ENCODE data around the gene PLEK. TPM values are rescaled to one million over a fixed set of nuclear protein-coding genes. Genes with fewer than 3 reads are reported as not detected.
"Not testable (repeated sequence)": the region's sequence is repeated elsewhere in the genome, so short reads cannot be mapped to it uniquely, and the experiment has no call there.

The PLEK gene
- total RNA-seq (2014; rRNA removed; shearing (Covaris generic)) = not detected in 2 replicates

- DNase-seq (ENCODE audit: low read depth) = no peak
These were observed at the start of gene PLEK for GRCh38 chr2:68365087-68365486. PLEK (plus strand) TSS chr2:68365282; CDS start chr2:68365352, 70 bp downstream.

DNA sequence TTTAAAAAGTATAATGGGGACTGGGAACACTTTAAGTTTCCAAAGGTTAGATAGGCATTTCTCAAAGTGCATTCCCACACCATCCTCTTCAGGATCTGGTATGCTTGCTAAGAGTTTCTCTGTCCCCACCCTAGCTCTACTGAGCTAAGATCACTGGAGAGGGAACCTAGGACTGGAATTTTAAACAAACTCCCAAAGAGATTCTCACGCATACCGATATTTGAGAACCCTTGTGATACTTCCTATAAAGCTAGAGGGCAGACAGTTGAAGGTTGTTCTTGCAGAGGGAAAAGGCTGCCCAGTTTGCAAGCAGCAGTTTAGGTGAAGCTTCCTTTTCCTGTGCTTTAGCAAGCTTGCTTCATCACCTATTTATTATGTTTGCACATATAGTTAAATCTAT, 49.0 kb upstream of the PLEK start:
- DNase-seq (ENCODE audit: low read depth) = no peak

DNA sequence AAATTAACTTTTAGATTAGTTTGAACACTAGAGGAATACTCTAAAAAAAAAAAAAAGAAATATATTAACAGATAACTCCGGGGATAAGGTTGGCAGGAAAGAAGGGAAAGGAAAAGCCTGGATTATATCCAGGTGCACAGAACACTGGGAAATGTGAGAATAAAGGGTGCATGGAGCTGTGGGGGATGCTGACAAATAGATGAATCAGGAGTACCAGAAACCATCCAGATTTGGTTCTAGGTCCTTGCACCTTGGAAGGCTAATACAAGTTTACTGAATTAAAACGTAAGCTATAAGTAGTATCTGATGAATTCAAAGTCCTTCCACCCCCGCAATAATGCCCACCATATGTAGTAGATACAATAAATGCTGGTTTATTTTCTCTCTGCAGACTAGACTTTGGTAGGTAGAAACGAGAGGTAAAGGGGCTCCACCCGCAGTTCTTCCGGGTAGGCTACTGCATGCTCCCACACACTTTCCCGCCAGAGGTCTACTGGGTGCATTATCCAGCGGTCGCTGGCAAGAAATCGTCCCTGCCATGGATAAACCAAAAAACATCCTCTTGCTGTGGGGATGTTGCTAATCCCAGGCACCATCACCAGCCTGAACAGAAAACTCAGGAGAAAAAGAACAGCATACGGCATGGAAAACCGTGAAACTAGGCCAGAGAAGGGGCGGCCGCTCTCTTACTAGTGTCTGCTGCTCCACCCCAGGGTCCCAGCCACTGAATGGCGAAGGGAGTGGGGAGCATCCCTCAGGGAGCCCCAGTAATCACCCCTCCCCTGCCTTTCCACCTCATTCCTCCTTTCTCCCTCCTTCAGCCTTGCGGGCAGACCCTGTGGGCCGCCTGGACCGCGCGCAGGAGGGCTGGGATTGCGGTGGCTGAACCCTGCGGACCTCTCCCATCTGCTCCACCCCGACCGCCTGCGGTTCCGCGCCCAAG, 46.8 kb upstream of the PLEK start:
- peak; percentile 37 for DNase-seq (ENCODE audit: low read depth)

DNA sequence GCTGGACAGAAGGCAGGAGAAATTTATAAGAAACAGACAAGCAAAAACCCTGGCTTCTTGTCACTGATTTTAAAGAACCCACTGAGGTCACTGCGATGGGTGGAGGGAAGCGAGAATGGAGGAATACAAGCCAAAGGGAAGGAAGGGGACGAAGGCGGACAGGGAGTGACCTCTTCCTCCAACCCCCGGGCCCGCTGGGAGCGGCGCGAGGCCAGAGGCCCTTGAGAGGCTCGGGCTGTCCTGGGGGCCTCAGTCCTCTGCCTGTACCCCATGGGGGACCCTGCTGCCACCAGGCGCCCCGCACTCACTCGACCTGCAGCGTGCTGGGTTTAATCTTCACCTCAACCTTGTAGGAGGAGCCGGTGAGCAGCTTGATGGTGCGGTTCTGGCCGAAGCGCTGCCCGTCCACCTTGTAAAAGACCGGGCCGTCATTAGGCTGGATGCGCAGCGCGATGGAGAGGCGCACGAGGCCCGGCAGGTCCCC, 46.1 kb upstream of the PLEK start:
- no peak for DNase-seq (ENCODE audit: low read depth)

- peak; percentile 82 for DNase-seq (ENCODE audit: low read depth)
These were observed 45.5 kb upstream of the PLEK start, which contains the start of gene CNRIP1 for GRCh38 chr2:68319398-68320117. CNRIP1 (minus strand) TSS chr2:68319949; CDS start chr2:68319400, 549 bp downstream.

DNA sequence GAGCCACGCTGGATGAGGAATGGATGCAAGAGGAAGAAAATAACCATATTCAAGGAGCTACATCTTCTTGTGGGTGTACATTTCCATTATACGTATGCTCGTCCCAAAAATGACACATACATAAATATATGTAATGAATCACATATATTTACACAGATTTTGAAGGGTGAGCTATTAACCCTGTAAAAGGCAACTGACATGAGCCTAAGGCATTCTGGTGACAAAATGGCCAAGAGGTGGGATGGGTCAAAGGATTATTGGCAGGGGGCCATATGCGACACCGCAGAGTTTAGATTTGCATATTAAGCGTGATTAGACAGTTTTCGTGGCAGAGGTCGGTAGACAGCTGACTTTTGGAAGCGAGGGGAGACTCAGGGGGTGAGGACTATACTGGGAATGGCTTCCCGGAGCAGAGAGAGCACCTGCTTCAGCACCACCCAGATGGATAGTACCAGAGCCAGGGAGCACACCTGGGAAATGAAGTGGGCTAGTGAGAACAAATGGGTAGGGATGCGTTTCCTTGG, 44.9 kb upstream of the PLEK start:
- DNase-seq (ENCODE audit: low read depth) = peak; percentile 25

DNA sequence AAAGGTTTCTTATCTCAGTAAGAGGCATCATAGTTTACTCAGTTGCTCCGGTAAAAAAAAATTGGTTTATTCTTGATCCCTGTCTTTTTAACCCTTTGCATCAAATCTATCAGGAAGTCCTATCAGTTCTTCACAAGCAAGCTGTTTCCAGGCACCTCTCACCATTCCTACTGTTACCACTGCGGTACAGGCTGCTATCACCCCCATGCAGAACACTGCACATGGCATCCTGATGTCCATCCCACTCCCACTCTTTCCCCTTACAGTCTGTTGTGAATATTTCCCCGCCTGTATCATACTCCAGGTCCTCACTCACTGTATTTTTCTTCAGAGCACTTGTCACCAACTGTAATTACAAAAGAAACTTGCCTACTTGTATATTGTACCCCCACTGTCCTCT, 40.0 kb upstream of the PLEK start:
- no peak for DNase-seq (ENCODE audit: low read depth)

GRCh38 chr2:68328901-68329300, 36.2 kb upstream of the PLEK start:
- DNase-seq (ENCODE audit: low read depth) = no peak

DNA sequence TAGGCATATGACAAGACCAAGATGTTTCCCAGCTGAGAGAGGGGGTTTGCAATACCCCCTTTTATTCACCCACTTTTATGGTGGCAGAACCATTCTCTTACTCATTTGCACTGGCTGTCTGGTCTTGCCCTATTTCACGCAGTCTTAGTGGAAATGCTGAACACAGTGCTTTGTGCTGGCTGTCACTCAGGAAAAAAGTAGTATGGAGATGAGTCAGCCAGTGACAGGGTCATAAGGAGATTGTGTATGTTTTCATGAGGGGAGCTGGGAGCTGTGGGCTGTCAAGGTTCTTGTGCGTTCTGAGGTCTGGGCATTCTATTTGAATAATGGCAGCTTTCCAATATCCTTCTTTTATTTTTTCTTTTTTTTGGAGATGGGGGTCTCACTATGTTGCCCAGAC, 34.4 kb upstream of the PLEK start:
- DNase-seq (ENCODE audit: low read depth) = peak; percentile 4

- DNase-seq (ENCODE audit: low read depth) = no peak
These were observed 32.1 kb upstream of the PLEK start for GRCh38 chr2:68333009-68333408.

DNA sequence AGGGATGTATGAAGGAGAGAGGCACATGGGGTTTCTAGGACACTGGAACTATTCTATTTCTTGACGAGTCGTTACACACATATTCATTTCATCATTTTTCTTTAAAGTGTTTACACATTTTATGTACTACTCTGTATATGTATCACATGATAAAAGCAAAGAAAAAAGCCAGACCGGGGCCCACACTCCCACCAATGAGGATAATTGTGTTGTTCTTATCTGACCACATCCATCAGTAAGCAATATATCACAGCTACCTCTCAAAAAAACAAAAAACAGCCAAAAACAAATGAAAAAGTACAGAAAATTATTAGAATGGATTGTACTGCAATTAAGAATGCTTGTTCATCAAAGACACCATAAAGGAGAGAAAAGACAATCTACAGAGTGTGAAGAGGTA, 31.2 kb upstream of the PLEK start:
- DNase-seq (ENCODE audit: low read depth) = no peak

DNA sequence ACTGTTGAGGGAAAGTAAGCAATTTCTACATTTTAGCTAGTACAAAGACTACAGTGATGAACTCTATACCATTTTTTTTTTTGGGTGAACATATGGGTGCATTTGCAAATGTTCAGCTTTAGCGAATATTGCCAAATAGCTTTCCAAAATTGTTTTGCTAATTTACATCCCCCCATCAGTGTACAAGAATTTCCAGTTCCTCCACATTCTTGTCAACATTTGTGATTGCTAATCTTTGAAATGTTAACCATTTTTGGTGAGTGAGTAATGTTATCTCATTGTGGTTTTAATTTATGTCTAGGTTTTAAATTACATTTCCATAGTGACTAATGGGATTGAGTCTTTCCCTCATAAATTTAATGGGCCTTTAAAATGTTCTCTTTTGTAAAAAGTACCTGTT, 28.9 kb upstream of the PLEK start:
- peak; percentile 11 for DNase-seq (ENCODE audit: low read depth)

DNA sequence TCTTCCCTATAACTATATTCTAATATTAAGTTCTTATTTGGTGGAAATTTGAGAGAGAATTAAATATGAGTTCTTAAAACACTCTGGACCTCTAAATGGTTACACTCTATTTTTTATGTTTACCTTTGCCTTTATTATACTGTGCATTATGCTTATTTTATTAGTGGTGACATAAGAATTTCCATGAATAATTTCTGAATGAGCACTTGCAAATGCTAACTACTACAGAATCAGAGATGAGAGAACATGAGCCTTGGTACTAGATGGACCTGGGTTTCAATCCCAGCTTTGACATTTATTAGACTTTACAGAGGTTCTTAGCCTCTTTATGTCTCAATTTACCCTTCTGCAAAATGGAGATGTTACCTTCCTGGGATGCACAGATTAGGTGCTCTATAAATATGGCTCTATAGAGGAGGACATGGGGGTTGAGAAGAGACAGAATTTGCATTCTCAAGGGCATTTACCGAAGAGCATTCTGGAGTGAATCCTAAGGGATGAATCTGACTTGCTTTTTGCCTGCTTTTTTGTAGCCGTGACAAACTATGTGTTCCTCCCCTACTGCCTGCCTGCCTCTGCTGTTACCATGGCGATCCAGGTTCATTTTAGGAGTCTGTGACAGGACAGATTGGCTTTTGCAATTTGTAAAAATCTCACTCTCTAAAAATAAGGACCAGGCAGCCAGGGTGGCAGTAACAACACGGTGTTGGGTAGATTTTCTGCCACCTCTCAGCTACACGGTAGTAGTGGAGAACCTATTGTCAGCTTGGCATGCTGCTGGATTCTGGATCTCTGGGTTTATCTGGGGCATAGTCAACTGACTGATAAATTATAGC, 24.6 kb upstream of the PLEK start:
- DNase-seq (ENCODE audit: low read depth) = no peak

DNA sequence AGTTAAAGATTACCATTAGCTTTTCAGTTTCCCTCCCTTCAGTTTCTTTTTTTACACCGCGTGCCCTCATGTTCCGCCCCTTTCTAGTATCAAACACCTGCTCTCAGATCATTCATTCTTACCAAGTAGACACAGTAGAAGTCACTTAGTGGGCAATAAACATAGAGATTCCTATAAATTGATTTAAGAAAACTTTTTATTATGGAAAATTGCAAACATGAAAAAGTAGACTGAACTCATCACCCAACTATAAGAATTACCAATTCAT, 24.1 kb upstream of the PLEK start:
- DNase-seq (ENCODE audit: low read depth) = no peak

DNA sequence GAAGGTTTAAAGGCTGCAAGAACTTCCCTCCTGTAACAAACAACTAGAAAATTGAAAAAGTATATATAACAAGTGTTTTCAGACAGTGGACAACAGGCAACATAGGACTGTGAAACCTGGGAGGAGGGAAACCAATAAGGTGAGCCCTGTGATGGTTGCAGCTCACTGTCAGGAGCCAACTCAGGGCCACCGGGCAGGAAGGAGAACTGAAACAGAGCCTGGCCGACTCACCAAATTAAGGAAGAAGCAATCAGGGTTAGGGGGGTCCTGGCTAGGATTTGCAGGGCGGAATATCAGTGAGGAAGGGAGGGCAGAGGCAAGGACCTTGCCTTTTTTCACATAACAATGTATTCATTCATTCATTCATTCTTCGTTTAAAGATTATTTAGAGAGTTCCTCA, 23.5 kb upstream of the PLEK start:
- DNase-seq (ENCODE audit: low read depth) = no peak

DNA sequence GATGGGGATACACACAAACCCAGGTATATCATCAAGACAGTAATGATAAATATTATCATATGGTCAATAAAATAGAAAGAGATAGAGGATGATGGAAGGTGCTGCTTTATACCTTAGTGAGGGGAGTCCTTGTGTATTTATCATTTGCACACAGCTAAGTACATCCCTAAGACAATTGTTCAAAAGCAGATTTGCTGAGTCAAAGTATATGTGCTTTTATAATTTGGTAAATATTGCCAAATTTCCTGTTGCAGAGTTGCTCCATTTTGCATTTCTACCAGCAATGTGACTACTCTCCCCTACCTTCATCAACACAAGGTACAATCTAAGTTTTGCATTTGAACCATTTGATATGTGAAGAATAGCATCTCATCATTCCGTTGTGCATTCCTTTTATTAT, 22.6 kb upstream of the PLEK start:
- no peak for DNase-seq (ENCODE audit: low read depth)

DNA sequence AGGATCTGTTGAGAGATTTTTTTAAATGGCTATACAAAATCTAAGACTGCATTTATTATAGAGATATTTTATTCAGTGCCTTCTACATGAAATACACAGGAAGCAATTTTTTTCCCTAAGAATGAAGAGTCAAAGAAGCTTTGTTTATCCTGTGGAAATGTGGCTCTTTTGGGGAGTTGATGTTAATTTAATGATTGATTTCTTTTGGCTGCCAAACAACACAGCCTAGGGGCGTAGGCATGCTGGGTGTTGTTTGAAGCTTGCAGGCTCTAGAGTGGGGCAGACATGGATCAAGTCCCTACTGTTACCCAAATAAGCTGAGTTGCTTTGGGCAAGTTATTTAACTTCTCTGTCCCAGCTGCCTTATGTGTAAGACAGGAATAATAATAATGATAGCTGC, 21.1 kb upstream of the PLEK start:
- DNase-seq (ENCODE audit: low read depth) = no peak

DNA sequence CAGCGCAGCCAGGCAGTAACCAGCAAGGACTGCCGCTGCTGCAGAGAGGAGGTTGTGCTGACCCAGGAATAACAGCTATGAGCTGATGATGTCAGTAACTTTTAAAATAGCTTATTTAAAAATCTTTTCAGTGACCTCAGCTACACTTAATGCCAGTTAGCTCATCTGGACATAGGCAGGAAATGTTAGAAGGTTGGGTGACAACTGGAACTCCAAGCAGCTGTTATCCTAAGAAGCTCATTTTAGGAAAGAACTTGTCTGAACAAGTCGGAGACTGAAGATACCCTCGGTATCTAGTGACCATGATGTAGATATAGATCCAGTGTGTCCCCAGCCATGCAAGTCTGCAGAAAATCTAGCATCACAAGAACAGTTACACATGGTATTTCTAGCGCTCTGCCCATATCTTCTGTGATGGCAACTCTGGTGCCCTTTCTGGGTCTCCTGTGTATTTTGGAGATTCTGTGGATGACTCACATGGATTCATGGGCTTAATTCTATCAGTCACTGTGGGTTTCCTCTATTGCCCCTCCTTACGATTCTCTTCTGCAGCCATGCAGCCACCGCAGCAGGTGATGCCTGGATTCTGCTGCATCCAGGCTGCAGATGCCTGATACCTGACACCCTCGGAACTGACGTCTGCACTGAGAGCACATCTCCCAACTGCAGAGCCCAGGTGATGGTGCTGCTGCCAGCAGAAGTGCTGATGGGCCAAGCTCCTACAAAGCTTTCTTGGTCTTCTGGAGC, 19.8 kb upstream of the PLEK start:
- DNase-seq (ENCODE audit: low read depth) = no peak

- not testable (repeated sequence) for DNase-seq (ENCODE audit: low read depth)
These were observed 16.0 kb upstream of the PLEK start for GRCh38 chr2:68349091-68349490.

DNA sequence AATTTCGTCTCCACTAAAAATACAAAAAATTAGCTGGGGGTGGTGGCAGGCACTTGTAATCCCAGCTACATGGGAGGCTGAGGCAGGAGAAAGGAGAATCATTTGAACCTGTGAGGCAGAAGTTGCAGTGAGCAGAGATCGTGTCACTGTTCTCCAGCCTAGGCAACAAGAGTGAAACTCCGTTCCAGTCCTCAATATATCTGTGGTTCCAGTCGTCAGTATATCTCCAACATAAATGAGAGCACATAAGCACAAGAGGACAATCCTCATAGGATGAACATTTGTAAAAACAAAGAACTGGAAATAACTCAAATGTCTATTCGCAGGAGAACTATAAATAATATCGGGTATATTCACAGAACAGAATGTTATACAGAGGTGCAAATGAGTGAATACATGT, 13.1 kb upstream of the PLEK start:
- no peak for DNase-seq (ENCODE audit: low read depth)

All from Daoy (cell line).